Anterior cingulate cortex (tissue), 58 donors: ENCODE results near the gene MFSD2B.
A peak's percentile ranks its signal among the peaks of the same experiment; 100 is the strongest.
"Not testable (repeated sequence)": the region's sequence is repeated elsewhere in the genome, so short reads cannot be mapped to it uniquely, and the experiment has no call there.

Experiments
- DNase-seq, 58 donors: peaks; one replicate each; lab custom pipeline; 2025; lab: John Stamatoyannopoulos, UW

Gene MFSD2B

GRCh38 chr2:24018241-24018640 is 8.4 kb downstream of the MFSD2B start:
- DNase-seq, result no peak

GRCh38 chr2:24019729-24020128 is 9.8 kb downstream of the MFSD2B start:
- no peak for DNase-seq

DNA sequence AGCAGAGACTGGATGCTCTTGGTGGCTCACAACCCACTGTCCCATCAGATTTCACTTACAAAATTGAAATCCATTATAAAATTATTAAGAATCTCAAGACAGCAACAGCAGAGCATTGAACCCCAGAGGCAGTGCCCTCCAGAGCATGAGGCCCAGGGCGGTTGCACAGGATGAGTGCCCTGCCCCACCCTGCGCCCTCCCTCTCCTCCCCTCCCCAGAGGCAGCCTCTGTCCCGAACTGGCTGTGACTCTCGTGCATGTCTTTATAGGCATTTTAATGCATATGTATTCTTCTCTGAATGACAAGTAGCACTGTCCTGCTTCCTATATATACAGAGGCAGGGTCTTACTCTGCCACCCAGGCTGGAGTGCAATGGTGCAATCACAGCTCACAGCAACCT is 10.4 kb downstream of the MFSD2B start:
- DNase-seq, result no peak

DNA sequence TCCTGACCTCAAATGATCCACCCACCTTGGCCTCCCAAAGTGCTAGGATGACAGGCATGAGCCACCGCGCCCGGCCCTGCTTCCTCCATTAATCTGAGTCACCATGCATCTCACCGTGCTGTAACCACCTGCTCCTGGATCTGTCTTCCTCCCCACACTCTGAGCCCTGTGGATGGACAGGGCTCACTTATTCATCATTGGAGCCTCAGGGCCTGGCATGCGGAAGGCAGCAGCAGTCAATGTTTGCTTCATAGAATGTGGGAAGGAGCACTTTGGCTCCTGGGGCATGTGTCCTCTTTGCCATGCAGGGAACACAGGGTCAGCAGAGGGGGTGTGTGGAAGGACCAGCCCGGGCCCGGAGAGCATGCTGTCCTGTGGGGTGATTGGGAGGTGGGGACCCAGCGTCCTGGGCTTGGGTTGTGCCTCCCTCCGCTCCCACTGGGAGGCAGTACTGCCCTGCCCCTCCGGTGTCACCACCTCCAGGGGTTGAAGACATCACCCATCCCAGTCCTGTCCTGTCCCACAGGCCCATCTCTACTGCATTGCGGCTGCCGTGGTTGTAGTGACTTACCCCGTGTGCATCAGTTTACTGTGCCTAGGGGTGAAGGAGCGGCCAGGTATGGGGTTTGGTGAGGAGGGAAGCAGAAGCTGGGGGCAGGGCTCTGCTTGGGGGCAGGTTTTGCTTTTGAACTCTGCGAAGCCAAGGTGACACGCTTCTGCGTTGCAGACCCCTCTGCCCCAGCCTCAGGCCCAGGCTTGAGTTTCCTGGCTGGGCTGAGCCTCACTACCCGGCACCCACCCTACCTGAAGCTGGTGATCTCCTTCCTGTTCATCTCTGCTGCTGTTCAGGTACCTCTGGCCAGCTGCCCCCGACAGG is 11.5 kb downstream of the MFSD2B start:
- no peak for DNase-seq

GRCh38 chr2:24022324-24022974 is 12.6 kb downstream of the MFSD2B start:
- DNase-seq, result no peak

- no peak for DNase-seq
These were observed 13.2 kb downstream of the MFSD2B start for GRCh38 chr2:24022975-24023575.

DNA sequence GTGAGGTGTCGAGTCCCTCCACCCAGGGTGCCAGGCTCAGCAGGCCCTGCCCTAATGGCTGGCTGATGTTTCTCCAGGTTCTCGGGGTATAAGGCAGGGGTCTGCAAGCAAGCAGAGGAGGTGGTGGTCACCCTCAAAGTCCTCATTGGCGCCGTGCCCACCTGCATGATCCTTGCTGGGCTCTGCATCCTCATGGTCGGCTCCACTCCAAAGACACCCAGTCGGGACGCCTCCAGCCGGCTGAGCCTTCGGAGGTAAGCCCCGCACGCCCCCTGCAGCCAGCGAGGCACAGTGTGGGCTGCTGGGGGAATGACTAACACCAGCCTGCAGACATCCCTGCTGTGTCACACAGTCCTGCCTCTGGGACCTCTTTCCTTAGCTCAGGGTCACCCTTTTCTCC is 14.1 kb downstream of the MFSD2B start:
- DNase-seq, result peak in 1 of 58 donors; percentile 29

- DNase-seq, result no peak
These were observed 15.2 kb downstream of the MFSD2B start for GRCh38 chr2:24024996-24025663.

DNA sequence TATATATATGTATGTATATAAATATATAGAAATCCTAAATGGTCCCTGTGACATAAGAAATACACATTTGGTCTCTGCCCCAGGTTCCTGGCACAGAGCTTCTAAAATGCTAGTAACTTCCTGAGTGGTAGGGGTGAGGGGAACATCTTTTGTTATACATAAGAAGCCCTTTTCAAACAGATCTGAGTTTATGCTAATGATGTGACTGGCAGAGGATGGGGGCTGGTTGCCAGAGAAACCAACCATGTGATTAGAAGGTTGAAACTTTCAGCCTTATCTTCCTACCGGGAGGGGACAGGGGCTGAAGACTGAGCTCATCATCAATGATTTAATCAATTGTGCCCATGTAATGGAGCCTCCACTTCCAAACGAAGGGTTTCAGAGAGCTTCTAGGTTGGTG is 16.3 kb downstream of the MFSD2B start:
- no peak for DNase-seq

GRCh38 chr2:24038786-24039499 is 29.1 kb downstream of the MFSD2B start:
- no peak for DNase-seq

DNA sequence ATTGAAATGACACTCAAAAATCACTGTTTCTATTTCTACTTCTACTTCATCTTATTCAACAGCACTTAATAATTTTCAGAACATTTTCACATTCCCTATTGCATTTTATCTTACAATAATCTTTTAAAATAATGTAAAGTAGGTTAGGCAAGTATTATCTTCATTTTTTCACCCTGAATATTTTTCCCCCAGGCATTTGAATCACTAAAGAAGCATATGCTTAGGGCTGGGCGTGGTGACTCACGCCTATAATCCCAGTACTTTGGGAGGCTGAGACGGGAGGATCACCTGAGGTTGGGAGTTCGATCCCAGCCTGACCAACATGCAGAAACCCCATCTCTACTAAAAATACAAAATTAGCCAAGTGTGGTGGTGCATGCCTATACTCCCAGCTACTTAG is 30.6 kb downstream of the MFSD2B start:
- DNase-seq, result no peak

DNA sequence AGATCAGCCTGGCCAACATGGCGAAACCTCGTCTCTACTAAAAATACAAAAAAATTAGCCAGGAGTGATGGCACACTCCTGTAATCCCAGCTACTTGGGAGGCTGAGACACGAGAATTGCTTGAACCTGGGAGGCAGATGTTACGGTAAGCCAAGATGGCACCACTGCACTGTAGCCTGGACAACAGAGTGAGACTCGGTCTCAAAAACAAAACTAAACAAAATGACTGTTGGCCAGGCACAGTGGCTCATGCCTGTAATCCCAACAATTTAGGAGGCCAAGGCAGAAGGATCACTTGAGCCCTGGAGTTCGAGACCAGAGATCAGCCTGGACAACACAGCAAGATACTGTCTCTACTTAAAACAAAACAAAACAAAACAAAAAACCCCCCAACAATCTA is 33.2 kb downstream of the MFSD2B start:
- not testable (repeated sequence) for DNase-seq

- DNase-seq, result no peak
These were observed 35.9 kb downstream of the MFSD2B start for GRCh38 chr2:24045511-24046508.

DNA sequence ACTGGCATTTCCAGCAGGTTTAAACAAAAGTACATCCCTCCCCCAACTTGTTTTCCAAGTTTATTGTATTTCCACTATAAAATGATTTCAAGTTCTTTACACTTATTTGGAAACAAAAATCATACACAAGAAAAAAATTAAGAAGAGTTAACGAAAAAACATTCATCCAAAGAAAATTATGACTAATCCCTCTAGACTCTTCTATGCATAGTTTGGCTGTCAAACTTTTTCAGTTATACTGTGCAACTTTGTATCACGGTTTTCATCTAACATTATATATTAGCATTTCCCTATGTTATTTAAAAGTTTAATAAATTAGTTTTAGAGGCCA is 36.7 kb downstream of the MFSD2B start:
- no peak for DNase-seq

- DNase-seq, result peak; percentile 55 to 99 (median 95)
These were observed 37.2 kb downstream of the MFSD2B start, which contains the start of gene WDCP for GRCh38 chr2:24046930-24047702. TSS of gene WDCP (minus strand) at chr2:24047391. CDS start at chr2:24039494, 7,897 bp downstream.

DNA sequence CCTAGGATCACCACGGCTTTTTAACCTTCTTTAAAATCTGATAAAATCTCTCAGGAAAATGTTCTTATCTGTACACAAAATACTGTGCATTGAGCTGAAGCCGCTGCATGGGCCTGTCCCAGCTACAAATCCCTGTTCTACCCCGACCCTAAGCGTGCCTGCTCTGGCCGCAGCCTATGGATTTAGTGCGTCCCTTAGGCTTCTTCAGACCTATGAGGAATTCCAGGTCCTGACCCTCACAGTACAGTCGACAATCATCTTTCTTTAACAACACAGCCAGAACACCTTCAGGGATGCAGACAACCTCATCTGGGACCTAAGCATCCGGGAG is 37.8 kb downstream of the MFSD2B start:
- DNase-seq, result no peak

DNA sequence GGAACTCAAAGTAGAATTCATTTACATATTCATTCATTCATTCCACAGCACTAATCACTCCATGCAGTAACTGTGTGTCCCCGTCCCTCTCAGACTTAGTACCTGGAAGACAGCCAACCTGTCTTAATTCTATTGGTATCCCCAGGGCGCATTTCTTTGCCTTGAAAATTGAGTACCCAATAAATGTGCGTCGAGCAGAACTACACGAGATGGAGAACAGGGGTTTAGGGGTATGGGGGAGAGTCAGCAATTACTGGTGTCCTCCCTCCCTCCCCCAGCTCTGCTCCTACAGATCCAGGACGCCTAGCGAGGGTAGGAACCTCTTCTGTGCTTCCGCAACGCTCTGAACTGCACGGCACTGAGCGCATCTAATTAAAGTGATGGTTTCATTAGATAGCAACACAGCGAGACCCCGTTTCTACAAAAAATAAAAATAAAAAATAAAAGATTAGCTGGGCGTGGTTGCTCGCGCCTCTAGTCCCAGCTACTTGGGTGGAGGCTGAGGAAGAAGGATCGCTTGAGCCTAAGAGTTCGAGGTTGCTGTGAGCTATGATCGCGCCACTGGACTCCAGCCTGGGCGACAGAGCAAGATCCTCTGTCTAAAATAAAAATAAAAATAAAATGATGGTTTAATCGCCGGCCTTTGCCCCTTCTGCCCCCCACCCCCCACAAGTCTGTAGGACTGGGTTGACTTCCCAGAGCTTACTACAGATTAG is 39.0 kb downstream of the MFSD2B start:
- DNase-seq, result no peak
